Stimulated activated CD8-positive, alpha-beta memory T cell treated with anti-CD3 and anti-CD28 coated beads, Interleukin-12 subunit alpha, Interleukin-12 subunit beta, amount 100 ng/mL, for 24 hours (primary cell): ENCODE data around the gene ATP6V0A1.
"Not testable (repeated sequence)": the region's sequence is repeated elsewhere in the genome, so short reads cannot be mapped to it uniquely, and the experiment has no call there.

Experiments
- DNase-seq: peaks from one replicate; pipeline ENCODE4 v3.0.0-alpha.2; 2020; ENCODE audit errors: extremely low read depth

Gene ATP6V0A1

GRCh38 chr17:42436391-42436790 lies 22.3 kb upstream of the ATP6V0A1 start:
- no peak for DNase-seq

GRCh38 chr17:42438600-42439567 lies 19.8 kb upstream of the ATP6V0A1 start:
- no peak for DNase-seq

GRCh38 chr17:42441371-42442195 lies 17.1 kb upstream of the ATP6V0A1 start:
- DNase-seq: no peak

GRCh38 chr17:42442196-42442565 lies 16.5 kb upstream of the ATP6V0A1 start:
- no peak for DNase-seq

- not testable (repeated sequence) for DNase-seq
Observed at GRCh38 chr17:42449176-42449575, 9.5 kb upstream of the ATP6V0A1 start.

- not testable (repeated sequence) for DNase-seq
Observed at GRCh38 chr17:42449838-42450237, 8.8 kb upstream of the ATP6V0A1 start.

GRCh38 chr17:42451270-42451669 lies 7.4 kb upstream of the ATP6V0A1 start:
- DNase-seq: not testable (repeated sequence)

GRCh38 chr17:42453439-42453838 lies 5.2 kb upstream of the ATP6V0A1 start:
- no peak for DNase-seq

- DNase-seq: not testable (repeated sequence)
Observed at GRCh38 chr17:42454987-42455386, 3.7 kb upstream of the ATP6V0A1 start.

- no peak for DNase-seq
Observed at GRCh38 chr17:42456223-42457106, 2.2 kb upstream of the ATP6V0A1 start.

GRCh38 chr17:42457107-42457792 lies 1.4 kb upstream of the ATP6V0A1 start:
- DNase-seq: no peak

GRCh38 chr17:42459256-42459800 lies 650 bp downstream of the ATP6V0A1 start:
- no peak for DNase-seq

- DNase-seq: no peak
Observed at GRCh38 chr17:42459801-42460281, 1.2 kb downstream of the ATP6V0A1 start.

- DNase-seq: no peak
Observed at GRCh38 chr17:42460371-42460770, 1.7 kb downstream of the ATP6V0A1 start.

- DNase-seq: no peak
Observed at GRCh38 chr17:42463976-42464400, 5.3 kb downstream of the ATP6V0A1 start.

GRCh38 chr17:42467889-42468288 lies 9.2 kb downstream of the ATP6V0A1 start:
- DNase-seq: no peak

GRCh38 chr17:42472709-42473521 lies 14.2 kb downstream of the ATP6V0A1 start:
- DNase-seq: no peak

GRCh38 chr17:42474276-42474675 lies 15.6 kb downstream of the ATP6V0A1 start:
- no peak for DNase-seq

GRCh38 chr17:42475121-42475520 lies 16.4 kb downstream of the ATP6V0A1 start:
- DNase-seq: no peak

GRCh38 chr17:42475835-42476234 lies 17.2 kb downstream of the ATP6V0A1 start:
- no peak for DNase-seq
